HG02852 (cell line): Measurements from ENCODE around the gene CEP152.
"Not testable (repeated sequence)": the region's sequence is repeated elsewhere in the genome, so short reads cannot be mapped to it uniquely, and the experiment has no call there.

Source experiments
- ATAC-seq: cut with Tn5 transposase; IDR thresholded peaks from one replicate; pipeline ENCODE4 v1.9.1; 2021; ENCODE audit warnings: mild to moderate bottlenecking, moderate library complexity; ENCODE audit not compliant: unreplicated experiment

CEP152 gene

DNA sequence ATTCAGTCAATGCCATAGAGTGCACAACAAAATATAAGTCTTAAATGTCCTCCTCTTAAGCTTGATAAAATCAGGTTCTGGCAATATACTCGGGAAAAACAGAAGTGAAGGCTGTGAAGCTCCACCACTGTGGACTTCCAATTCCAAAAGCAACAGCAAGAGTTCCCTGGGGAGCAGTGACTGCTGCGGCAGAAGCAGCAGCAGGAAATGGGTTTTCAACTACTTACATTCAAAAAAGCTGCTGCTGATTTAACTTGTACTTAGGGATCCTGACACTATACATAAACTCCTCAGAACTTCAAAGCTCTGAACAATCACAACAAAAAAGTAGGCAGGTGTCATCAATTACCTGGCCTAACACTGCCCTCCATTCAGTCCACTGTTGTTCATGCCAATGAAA lies 4.7 kb downstream of the CEP152 start:
- no peak for ATAC-seq

DNA sequence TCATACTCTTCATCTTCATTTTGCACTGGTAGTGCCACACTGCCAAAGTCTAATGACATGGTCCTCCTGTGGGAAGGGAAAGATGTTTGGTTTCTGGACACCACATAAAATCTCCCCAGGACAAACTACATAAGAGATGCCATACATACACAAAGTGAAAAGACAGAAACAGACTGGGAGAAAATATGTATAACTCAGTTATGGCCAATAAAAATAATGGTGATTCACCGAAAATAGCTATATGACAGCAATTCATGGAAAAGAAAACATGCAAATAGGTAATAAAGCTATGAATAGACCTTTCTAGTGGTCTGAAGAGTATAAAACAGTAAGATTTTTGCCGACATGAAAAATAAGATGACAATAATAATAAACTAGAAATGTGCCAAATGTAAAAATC lies 5.3 kb downstream of the CEP152 start:
- no peak for ATAC-seq

DNA sequence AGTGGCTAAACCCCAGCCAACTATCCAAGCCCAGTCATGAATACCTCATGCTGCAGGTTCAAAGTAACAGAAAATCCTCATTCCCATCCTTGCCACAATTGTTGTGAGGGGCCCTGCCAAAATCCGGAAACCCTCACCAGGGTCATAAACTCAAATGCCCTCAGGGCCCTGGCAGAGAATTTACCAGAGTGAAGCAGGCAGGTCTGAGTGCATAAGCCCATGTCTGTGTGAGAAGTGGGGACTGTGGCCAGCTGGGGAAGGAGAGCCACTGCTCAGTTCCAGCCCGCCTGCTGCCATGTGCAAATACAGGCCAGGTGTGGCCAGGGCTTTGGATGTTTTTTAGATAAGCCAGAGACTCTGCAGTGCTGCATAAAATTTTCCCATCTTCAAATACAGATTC lies 7.0 kb downstream of the CEP152 start:
- ATAC-seq, result no peak

DNA sequence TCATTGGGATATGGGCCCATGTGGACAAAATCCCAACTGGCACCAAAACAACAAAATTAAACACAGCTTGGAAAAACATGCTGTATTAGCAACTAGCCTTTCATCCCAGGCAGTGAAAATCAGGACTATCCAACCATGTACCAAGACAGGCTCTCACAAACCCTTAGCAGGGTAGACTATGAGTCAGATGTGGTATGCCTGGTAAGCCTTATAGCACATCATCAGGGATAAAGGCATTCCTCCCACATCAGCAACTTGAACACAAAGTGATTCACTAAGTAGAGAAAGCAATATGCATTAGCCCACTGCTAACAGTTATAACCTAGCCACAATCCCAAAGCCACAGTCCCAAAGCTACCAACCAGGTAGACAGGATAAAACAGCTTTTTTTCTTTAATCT lies 8.0 kb downstream of the CEP152 start:
- no peak for ATAC-seq

DNA sequence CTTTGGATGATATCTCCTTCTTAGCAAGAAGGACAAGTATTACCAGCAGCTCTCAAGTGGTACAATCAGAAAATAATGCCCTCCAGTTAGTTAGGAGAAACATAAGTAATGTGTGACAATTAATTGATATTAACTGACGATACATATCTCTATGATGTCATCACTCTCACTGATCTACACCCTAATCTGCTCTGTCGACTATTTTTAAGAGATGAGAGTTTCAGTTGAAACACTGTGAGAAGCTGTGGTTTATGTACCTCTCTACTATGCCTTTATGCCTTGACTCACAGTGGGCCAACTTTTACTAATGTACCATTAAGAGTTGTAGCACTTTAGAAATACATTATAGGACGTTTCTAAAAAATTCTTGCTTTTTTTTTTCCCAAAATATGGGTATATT lies 8.6 kb downstream of the CEP152 start:
- ATAC-seq, result no peak

DNA sequence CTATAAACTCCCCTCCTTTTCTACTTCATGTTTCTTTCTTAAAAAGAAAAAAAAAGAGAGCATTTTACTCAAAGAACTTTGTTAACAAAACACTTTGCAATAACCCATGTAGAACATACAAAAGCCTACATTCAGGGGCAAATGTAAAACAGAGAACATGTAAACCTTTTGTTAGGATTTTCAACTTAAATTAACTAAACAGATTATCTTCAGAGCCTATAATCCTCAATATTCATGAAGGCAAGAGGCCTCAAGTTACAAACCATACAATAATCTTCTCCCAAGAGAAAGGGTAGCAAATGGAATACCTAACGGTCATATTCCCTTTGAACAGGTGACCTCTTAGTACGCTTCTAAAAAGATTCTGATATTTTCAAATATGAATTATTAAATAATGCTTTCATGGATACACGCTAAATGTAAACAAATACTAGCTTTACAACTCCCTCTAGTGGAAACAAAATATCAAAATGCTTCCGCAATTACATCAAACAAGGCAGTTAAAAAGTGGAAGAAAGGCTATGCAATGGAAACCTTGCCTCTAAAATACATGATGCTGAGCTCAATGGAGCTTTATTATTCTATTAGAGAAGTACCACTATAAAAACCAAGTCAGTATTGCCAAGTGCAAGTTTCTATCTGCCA lies 9.9 kb downstream of the CEP152 start:
- ATAC-seq, result no peak

DNA sequence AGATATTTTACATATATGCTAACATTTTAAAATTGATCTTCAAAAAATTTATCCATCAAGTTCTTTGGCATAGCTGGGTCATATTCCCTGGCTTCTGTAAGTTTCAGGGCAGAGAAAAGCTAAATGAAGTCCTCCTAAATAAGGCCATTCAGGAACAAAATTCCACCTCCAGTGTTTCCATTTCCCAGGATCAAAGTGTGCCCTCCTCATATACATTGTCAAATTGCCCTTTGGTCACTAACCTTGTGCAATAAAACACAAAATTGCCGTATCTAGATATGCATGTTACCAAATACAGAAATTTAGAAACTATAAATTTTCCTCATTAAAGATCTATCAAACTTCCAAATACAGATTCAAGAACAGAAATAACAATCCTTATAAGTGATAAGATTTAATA lies 10.6 kb downstream of the CEP152 start:
- ATAC-seq, result no peak

DNA sequence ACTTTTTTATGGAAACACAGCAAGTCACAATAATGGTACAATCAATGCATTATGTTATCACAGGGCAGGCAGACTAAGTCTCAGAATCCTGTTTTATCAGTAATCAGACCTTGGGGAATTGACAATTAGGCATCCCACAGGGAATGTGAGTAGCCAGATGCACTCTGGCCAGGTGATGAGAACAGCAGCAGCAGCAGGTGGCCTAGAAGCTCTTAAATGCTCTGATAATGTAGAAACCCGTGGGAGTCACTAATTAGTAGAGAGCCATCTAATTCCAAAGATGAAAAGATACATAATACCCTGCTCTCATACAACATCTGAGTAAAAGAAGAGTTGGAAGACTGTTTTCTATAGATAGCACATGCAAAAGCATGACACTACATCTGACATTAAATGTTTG lies 12.6 kb downstream of the CEP152 start:
- ATAC-seq, result no peak

DNA sequence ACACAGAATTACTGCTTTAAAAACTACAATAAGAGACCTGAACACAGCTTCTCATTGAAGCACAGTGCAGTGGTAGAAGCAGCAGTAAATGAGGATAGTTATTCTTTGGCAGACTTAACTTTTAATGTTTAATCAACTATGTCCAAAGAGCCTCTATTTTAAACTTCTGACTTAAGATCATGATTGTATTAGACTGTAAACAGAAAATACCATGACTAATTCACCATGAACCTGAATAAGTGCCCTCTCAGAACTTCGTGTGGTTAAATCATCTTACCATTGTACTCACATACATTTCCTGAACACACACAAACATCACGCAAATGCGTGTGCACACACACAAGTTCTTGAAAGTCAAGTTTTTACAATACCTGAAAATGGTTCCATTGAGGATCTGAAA lies 13.9 kb downstream of the CEP152 start:
- ATAC-seq, result no peak

DNA sequence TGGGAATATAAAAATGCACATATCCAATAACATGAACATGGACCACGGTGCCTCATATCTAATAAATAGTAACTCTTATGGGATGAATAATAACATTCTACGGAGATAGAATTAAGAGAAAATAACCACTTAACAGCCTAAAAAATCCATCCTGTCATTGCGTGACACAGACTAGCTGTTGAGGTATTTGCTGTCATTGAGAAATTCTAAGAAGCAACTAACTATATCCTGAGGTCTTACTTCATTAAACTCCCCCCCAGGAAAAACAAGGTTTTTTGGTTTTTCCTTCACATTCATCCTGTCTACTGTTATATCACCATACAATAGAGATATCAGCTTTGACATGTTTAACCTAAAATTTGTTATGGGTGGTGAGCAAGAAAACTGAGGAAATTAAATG lies 14.3 kb downstream of the CEP152 start:
- no peak for ATAC-seq

DNA sequence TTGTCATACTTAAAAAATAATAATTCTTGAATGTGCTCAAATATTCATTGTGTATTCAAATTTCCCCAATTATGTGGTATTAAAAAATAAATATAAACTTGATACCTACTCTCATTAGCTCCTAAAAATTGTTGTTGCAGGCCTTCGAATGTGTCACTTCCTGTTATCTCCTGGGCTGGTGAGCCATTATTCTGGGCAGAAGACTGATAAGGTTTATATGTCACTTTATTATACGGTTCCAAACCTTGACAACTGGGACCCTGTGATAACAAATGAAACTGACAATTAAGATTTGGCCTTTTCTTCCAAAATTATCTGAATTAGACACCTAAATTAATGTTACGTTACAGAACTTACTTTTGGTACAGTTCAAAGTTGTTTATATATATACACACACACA lies 15.0 kb downstream of the CEP152 start:
- no peak for ATAC-seq

DNA sequence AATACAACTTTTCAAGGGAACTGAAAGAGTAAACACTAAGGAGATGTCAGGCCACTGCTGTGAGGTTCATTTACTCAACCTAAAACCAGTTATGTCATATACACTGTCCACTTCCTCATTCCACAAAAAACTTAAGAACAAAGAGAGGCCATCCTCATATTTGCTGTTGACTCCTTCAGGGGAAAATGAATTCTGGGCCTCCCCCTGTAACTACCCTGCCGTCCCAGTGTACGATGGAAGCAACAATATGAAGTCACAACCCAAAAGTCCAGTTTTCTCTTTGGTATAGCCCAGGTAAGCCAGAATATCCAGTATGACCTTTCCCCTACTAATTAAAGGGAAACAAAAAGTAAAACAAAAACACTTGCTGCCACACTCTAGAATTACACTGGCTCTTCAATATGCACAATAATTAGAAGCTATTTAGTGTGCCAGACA lies 16.2 kb downstream of the CEP152 start:
- peak; percentile 98 for ATAC-seq

DNA sequence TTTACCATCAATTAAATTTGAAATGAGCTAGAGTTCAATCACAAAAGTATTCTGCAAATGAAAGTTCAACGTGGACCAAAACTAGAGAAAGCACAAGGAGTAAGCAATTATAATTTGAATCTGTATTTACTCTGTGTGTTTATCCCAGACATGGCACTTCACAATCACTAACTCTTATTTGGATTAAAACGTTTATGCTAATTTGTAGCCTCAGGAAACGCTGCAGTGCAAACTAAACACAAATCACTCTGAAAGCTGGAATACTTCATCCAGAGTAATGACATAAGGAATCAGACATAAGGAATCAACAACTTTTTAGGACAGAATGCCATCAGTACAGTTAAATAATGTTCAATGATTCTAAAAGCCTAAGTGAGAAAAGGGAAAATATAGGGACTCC lies 18.5 kb downstream of the CEP152 start:
- ATAC-seq, result no peak

DNA sequence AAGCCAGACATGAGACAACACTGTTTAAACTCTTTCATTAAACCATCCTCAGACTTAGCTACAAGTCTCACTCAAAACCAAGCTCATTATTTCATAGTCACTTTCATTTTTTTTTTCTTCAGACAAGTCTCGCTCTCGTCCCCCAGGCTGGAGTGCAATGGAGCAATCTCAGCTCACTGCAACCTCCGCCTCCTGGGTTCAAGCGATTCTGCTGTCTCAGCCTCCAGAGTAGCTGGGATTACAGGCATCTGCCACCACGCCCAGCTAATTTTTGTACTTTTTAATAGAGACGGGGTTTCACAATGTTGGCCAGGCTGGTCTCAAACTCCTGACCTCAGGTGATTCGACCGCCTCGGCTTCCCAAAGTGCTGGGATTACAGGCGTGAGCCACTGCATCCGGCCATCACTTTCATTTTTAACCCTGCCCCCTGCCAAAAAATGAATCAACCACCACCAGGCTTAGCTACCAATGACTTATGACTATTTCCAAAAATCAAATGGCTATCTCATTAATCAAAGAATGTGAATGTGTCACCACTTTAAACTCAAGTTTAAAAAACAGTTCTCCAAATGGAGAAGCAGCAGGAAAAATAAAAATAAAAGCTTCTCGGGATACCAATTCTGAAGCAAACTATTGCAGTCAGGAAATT lies 20.3 kb downstream of the CEP152 start:
- not testable (repeated sequence) for ATAC-seq

DNA sequence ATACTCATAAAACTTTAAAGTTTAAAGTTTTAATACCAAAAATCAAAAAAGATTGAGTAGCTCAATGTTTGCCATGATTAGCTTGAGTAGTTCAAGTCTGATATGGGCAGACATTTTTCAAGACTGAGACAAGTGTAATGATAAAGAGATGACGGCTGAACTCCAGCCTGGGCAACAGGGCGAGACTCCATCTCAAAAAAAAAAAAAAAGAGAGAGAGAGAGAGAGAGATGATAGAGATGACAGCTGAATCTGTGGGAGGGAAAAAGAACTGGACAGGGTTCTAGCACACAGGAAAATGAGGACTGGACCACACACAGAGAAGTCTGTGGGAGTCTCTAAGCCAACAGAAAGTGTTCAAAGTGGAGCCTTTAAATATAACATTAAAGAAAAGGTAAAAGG lies 25.2 kb downstream of the CEP152 start:
- ATAC-seq, result no peak

DNA sequence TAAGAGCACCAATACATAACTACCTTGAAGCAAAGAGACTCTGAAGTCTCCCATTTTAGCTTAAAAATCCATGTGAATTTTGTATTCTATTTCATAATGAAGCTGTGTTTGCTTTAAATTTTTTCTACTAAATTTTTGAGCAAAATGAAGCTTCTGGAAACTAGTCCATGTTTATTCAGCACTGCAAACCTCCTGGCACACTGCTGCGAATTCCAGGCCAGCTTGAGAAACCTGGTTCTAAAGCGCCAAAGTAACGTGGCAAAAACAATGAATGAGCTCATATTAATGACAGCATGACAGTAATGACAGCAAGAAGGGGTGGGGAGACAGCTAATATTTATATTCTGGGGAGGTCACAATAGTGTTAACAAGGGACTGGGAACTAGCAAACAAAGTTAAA lies 25.7 kb downstream of the CEP152 start:
- ATAC-seq, result no peak

DNA sequence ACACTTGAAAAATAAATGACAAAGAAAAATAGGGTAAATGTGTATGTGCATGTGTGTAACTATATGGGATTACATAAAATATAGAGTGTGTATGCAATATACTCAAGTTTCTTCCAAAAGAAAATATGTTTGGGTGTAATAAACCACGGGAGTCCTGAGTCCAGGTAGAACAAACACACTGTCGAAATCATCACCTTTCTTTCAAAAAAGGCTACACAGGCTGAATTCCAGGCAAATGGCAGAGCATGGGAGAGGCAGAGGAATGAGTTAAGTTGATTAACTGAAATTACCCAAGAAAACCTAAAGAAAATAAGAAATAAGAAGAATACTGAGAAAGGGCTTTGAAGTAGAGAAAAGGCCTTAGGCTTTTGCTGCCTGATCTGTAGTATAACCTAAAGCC lies 26.1 kb downstream of the CEP152 start:
- ATAC-seq, result no peak

DNA sequence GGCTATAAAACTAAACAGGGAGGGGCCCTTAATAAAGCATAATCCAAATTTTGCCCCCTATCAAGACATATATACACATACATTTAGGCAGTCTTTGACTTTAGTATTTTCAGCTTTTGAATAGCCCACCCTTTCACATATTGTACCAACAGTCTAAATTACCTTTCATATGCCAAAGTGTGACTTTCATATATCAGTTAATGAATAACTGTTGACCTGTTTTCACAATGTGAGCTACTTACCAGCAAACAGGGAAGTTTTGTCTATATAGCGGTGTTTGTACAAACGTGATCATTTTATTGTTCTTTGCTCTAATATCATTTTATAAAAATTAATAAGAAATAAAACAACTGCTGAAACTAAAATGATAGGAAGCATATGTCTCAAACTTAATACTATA lies 28.0 kb downstream of the CEP152 start:
- no peak for ATAC-seq

DNA sequence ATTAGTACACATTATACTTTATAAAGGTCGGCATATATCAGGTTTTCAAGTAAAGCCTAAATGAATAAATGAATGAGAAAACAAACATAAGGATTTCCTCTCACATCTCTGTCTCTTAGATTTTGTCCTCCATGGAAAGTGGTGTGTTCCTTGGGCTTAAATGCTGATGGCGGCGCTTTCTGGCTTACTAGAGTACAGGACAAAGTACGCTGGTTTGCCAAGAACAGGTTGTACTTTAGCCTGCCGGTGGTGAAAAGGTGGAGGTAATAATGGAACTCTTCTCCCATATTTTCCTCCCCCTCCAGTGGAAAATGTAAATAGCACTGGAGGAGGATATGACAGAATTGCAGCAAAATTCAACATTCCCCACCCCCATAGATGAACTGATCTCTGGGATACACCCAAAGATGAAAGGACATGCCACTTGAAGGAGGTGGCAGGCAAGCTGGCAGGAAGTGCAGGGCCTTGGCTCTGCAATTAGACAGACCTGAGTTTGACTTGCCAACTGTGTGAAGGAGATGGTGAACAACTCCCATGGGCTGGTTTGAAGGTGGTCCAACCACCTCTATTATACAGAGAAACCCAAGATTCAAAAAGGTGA lies 29.3 kb downstream of the CEP152 start:
- ATAC-seq, result no peak

DNA sequence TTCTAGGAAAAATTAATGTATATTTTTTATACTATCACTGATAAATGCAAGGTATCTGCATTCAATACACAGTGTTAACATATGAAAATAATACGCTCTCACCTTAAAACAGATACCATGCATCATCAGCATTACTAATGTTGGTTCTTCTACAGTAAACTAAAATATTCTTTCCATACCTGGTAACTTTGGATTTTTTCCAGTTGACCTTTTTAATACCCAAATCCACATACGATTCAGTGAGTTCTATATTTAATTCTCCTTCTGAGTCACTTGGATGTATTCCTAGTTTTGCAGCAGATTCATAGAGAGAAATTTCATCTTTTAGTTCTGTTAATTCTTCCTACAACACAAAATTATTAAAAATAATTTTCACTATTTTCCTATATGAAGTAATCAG lies 29.9 kb downstream of the CEP152 start:
- no peak for ATAC-seq

DNA sequence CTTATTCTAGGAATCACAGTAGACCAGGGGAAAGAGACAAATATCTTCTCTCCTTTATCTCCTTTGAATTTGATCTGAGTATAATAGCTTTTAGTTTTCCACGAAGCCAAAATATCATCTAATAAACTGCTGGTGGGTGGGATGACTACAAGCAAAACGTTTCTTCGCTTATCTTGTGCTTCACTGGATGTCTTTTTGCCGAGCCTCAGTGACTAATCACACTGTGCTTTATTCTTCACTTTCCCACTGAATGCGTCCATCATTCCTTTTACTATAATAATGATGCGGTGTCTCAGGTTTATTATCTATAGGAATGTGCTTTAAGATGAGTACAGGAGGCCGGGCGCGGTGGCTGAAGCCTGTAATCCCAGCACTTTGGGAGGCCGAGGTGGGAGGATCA lies 32.5 kb downstream of the CEP152 start:
- ATAC-seq, result no peak

DNA sequence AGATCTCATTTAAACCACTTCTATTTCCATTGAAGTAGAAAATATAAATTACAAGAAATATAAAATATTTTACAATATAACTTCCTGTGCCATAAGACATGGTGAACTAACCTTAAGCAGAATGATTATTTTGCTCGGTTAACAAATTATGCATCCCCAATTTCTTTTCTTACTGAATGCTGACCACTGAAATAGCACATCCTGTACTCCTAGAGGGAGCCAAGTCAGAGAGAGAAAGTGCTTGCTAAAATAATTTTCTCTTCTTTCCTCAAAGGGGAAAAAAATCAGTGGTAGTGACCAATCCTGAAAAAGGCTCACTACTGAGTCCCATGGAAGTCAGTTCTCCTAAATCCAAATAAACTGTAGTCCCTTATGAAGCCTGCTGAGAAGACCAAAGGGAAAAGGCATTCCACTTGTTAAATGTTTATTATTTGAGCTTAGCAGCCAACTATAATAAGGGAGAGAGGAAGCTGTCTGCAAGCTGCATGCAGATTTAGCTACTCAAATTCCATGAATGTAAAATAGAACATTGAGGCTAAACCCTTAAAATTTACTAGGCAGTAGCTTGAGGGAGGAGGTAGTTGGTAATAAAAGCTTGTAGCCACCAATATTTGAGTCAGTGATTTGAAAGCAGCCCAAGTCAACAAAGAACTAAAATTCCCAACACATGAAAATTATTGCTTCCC lies 33.1 kb downstream of the CEP152 start:
- ATAC-seq, result no peak
